HepG2 (cell line): ENCODE results near the gene ETFRF1.

Experiments
- BRCA1 ChIP-seq: sonication (generic); formaldehyde crosslinking; IDR thresholded peaks from 2 replicates; pipeline ENCODE4 v1.4.0; 2020; ENCODE audit warnings: missing genetic modification reagents
- GLI4 ChIP-seq: sonication (generic); formaldehyde crosslinking; IDR thresholded peaks from 2 replicates; pipeline ENCODE4 v1.5.1; 2020; ENCODE audit warnings: missing genetic modification reagents, mild to moderate bottlenecking, moderate library complexity, borderline replicate concordance
- JARID2 ChIP-seq: sonication (generic); formaldehyde crosslinking; IDR thresholded peaks from 2 replicates; pipeline ENCODE4 v1.8.1; 2023; ENCODE audit warnings: missing genetic modification reagents, inconsistent platforms; ENCODE audit not compliant: insufficient replicate concordance
- NFE2L1 ChIP-seq: sonication (generic); formaldehyde crosslinking; IDR thresholded peaks from 2 replicates; pipeline ENCODE4 v1.4.0; 2020; ENCODE audit warnings: missing genetic modification reagents, mild to moderate bottlenecking, borderline replicate concordance
- SRY ChIP-seq: sonication (generic); formaldehyde crosslinking; IDR thresholded peaks from 2 replicates; pipeline ENCODE4 v1.8.0; 2022; ENCODE audit warnings: mild to moderate bottlenecking, missing genetic modification reagents
- ZFP1 ChIP-seq: IDR thresholded peaks from 2 replicates; pipeline ENCODE4 v1.6.1; 2016
- TF ChIP-seq, protein P1 (sequence below): sonication (generic); formaldehyde crosslinking; IDR thresholded peaks from 2 replicates; pipeline ENCODE4 v1.5.0; 2020; ENCODE audit warnings: mild to moderate bottlenecking, missing genetic modification reagents, moderate library complexity

- TF ChIP-seq, protein P1, sequence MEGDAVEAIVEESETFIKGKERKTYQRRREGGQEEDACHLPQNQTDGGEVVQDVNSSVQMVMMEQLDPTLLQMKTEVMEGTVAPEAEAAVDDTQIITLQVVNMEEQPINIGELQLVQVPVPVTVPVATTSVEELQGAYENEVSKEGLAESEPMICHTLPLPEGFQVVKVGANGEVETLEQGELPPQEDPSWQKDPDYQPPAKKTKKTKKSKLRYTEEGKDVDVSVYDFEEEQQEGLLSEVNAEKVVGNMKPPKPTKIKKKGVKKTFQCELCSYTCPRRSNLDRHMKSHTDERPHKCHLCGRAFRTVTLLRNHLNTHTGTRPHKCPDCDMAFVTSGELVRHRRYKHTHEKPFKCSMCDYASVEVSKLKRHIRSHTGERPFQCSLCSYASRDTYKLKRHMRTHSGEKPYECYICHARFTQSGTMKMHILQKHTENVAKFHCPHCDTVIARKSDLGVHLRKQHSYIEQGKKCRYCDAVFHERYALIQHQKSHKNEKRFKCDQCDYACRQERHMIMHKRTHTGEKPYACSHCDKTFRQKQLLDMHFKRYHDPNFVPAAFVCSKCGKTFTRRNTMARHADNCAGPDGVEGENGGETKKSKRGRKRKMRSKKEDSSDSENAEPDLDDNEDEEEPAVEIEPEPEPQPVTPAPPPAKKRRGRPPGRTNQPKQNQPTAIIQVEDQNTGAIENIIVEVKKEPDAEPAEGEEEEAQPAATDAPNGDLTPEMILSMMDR (CRISPR knock-in tag) = no peak
- TF ChIP-seq ZFP1 (CRISPR knock-in tag) = no peak
- no peak for TF ChIP-seq GLI4 (CRISPR knock-in tag)
- TF ChIP-seq SRY (CRISPR knock-in tag) = no peak
- no peak for TF ChIP-seq NFE2L1 (CRISPR knock-in tag)
- no peak for TF ChIP-seq BRCA1 (CRISPR knock-in tag)
- TF ChIP-seq JARID2 (CRISPR knock-in tag) = no peak
Measured at GRCh38 chr12:25213338-25213737, 18.3 kb downstream of the ETFRF1 start.
